HUES48 (cell line): ENCODE results near the gene RASGRF2.

Experiments used
- H3K27ac ChIP-seq: one replicate; pipeline ENCODE4 v1.7.0; 2013; ENCODE audit warnings: low read depth, low read length, inconsistent platforms
- H3K27me3 ChIP-seq: 2 replicates; pipeline ENCODE4 v1.6.1; 2013; ENCODE audit warnings: mild to moderate bottlenecking, low read length; ENCODE audit not compliant: control insufficient read depth, insufficient read depth
- H3K36me3 ChIP-seq: 2 replicates; pipeline ENCODE4 v1.6.1; 2013; ENCODE audit warnings: low read length; ENCODE audit not compliant: control insufficient read depth, insufficient read depth
- H3K4me1 ChIP-seq: 2 replicates; pipeline ENCODE4 v1.6.1; 2013; ENCODE audit warnings: mild to moderate bottlenecking, low read length; ENCODE audit not compliant: control insufficient read depth, insufficient read depth
- H3K4me3 ChIP-seq: 2 replicates; pipeline ENCODE4 v1.5.1; 2013; ENCODE audit warnings: mild to moderate bottlenecking, low read depth, low read length
- H3K9ac ChIP-seq: 2 replicates; pipeline ENCODE4 v1.6.1; 2013; ENCODE audit warnings: mild to moderate bottlenecking, low read depth, low read length, moderate library complexity
- H3K9me3 ChIP-seq: 2 replicates; pipeline ENCODE4 v1.6.1; 2013; ENCODE audit warnings: low read length; ENCODE audit not compliant: control insufficient read depth, insufficient read depth

RASGRF2 gene

DNA sequence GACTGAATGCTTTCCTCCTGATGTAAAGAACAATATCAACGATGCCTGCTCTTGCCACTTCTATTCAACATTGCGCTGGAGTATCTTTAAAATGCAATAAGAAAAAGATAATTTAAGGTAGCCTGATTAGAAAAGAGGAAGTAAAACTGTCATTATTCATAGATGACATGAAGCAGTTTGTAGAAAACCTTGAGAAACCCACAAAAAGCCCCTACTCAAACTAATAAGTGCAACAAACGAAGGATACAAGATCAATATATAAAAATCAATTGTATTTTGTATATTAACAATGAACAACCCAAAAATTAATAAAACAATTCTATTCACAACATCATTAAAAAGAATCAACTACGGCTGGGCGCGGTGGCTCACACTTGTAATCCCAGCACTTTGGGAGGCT, 196.6 kb downstream of the RASGRF2 start:
- Histone ChIP-seq H3K36me3 (no peaks in the 10 kb centered on the region), H3K4me3 (no peak overlapping the region), H3K9me3 (no peaks in the 10 kb centered on the region), H3K27ac (no peak overlapping the region), H3K9ac (no peak overlapping the region), H3K27me3 (no peaks in the 10 kb centered on the region), H3K4me1 (no peaks in the 10 kb centered on the region)

DNA sequence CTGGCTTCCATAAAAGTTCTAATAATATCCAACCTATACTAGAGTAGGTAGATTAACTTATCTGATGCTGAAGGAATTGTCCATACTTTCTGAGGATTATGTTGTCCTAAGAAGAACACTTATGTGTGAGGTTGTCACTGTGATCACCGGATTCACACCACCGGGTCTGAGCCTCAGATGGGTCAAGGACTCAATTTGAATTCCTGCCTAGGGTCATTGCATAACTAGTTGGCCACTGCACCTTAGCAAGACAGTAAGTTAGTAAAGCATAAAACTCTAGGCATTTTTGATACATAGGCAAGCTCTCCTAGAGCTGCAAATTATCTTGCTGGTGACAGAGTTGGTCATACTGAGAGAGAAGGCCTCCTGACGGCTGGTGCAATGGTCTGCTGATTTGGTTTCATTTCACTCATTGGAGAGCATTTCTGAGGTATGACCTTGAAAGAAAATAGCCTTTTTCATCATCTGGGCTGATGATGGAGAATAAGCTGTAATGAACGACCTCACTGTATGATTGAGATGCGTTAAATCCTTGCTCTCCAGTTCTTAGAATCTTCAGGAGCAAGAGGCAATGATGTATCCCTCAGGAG, 200.9 kb downstream of the RASGRF2 start:
- Histone ChIP-seq H3K4me1 (0 out of 2 replicates have a peak, but pooled peaks cover 5% of the 10 kb centered on the region), H3K27me3 (no peaks in the 10 kb centered on the region), H3K27ac (no peak overlapping the region), H3K4me3 (no peak overlapping the region), H3K9me3 (no peaks in the 10 kb centered on the region), H3K9ac (no peak overlapping the region), H3K36me3 (no peaks in the 10 kb centered on the region)

DNA sequence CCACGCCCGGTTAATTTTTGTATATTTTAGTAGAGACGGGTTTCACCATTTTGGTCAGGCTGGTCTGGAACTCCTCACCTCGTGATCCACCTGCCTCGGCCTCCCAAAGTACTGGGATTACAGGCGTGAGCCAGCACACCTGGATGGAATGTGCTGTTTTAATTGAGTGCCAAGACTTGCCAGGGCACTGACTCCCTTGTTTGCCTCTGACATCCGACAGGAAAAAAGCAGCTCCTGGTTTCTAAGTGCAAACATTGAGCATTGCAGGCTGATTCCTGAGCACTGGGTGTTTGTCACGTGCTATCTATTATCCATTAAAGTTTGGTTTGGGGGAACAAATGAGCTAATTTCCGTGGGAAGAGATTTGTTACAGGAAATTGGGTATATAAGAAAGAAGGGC, 202.3 kb downstream of the RASGRF2 start:
- H3K9me3 ChIP-seq, result no peaks in the 10 kb centered on the region
- H3K9ac ChIP-seq, result no peak overlapping the region
- no peak overlapping the region for H3K27ac ChIP-seq
- 0 out of 2 replicates have a peak, but pooled peaks cover 5% of the 10 kb centered on the region for H3K4me1 ChIP-seq
- H3K27me3 ChIP-seq, result no peaks in the 10 kb centered on the region
- H3K36me3 ChIP-seq, result no peaks in the 10 kb centered on the region
- no peak overlapping the region for H3K4me3 ChIP-seq

DNA sequence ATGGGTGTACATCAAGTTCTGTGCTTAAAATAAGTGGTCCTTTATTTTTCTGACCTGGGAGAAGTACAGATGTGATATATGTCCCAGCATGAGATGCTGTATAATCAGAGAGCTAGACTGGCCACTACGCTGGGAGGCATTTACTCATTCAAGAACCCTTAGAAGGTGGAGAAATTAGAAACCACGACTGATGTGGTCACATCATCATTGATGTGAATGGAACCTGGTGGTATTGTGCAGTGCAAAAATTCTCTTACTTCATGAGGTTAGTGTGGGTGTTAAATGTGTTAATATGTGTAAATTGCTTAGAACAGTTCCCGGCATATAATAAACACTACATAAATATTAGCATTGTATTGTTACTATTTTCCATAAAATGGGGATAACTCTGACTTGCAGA, 203.5 kb downstream of the RASGRF2 start:
- H3K9ac ChIP-seq, result no peak overlapping the region
- H3K4me3 ChIP-seq, result no peak overlapping the region
- H3K4me1 ChIP-seq, result 0 out of 2 replicates have a peak, but pooled peaks cover 5% of the 10 kb centered on the region
- H3K36me3 ChIP-seq, result no peaks in the 10 kb centered on the region
- no peaks in the 10 kb centered on the region for H3K9me3 ChIP-seq
- H3K27me3 ChIP-seq, result no peaks in the 10 kb centered on the region
- no peak overlapping the region for H3K27ac ChIP-seq

DNA sequence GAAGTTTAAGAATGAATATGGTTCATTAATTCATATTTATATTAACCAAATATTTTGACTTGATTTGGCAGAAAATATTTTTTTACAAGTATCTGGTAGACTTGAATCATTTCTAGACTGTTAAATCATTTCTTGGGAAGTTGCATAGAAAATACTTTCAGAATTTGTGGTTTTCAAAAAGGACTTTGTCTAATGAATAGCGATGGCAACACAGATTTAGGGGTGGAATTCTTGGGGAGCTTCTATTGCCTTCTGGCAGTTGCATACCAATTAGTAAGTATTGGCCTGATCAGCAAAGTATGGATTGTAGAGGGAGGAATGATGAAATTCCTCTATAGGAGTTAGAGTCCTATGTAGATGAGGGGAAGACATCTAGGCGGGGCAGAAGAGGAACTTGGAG, 204.3 kb downstream of the RASGRF2 start:
- Histone ChIP-seq H3K27ac (no peak overlapping the region), H3K9ac (no peak overlapping the region), H3K4me1 (0 out of 2 replicates have a peak, but pooled peaks cover 5% of the 10 kb centered on the region), H3K36me3 (no peaks in the 10 kb centered on the region), H3K4me3 (no peak overlapping the region), H3K9me3 (no peaks in the 10 kb centered on the region), H3K27me3 (no peaks in the 10 kb centered on the region)

DNA sequence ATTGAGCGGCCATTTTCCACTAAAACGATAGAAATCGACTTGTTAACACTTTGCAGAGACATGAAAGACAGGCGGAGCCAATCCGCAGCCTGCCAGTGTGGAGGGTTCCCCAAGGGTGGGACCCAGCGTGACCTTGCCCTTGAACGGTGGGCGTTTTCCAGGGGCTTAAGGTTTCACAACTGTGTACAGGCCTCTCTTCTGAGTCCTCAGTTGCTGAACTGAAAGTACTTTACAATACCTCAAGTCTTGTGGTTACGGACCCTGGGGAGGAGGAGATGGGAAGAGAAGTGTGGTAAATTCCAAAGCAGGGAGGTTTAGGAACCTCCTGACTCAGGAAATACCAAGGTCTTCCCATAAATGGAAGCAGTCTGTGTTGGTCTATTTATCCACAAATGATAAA, 204.8 kb downstream of the RASGRF2 start:
- no peak overlapping the region for H3K4me3 ChIP-seq
- H3K36me3 ChIP-seq, result no peaks in the 10 kb centered on the region
- H3K9ac ChIP-seq, result no peak overlapping the region
- 0 out of 2 replicates have a peak, but pooled peaks cover 5% of the 10 kb centered on the region for H3K4me1 ChIP-seq
- no peaks in the 10 kb centered on the region for H3K27me3 ChIP-seq
- no peaks in the 10 kb centered on the region for H3K9me3 ChIP-seq
- H3K27ac ChIP-seq, result no peak overlapping the region

DNA sequence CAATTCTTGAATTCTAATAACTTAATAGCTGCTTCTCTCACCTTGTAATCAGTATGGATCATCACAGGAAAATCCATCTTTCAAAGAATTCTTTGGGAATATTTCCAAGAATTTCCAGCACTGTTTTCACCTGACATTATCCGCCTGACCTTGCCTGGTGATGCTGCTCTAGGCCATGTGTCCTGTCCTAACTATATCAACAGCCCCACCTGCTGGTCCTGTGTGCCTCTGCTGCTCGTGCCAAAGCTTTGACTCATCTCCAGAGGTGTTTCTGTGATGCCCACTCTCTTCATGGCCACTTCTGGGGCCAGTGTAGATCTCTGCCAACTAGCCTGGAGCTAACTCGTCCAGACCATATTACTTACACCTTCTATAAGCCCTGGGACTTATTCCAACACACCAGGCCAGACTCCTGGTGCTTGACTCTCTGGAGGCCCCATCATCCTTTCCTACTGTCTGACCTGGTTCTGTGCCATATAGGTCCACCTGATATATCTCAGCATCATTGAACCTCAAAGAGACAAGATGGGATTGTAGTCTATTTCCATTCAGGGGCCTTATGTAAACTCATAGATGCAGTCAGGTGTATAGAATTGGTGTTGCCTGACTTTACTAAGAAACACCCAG, 205.4 kb downstream of the RASGRF2 start:
- Histone ChIP-seq H3K9ac (no peak overlapping the region), H3K4me3 (no peak overlapping the region), H3K4me1 (0 out of 2 replicates have a peak, but pooled peaks cover 5% of the 10 kb centered on the region), H3K36me3 (no peaks in the 10 kb centered on the region), H3K9me3 (no peaks in the 10 kb centered on the region), H3K27me3 (no peaks in the 10 kb centered on the region), H3K27ac (no peak overlapping the region)

DNA sequence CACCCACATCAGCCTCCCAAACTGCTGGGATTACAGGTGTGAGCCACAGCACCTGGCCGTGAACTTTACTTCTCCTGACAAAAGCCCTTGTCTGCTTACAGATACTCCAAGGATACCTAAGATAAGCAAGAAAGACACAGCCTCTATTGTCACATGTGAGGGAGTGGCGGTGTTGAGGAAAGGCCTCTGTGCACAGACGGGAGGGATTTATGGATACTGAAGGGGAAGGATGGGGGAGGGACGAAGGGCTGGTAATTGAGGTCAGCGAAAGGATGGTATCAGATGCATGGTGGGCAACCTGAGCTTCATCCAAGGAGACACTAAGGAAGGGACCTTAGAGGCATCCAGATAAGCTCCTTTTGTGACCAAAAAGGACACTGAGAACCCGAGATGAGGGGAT, 206.3 kb downstream of the RASGRF2 start:
- Histone ChIP-seq H3K9ac (no peak overlapping the region), H3K4me3 (no peak overlapping the region), H3K4me1 (0 out of 2 replicates have a peak, but pooled peaks cover 5% of the 10 kb centered on the region)

DNA sequence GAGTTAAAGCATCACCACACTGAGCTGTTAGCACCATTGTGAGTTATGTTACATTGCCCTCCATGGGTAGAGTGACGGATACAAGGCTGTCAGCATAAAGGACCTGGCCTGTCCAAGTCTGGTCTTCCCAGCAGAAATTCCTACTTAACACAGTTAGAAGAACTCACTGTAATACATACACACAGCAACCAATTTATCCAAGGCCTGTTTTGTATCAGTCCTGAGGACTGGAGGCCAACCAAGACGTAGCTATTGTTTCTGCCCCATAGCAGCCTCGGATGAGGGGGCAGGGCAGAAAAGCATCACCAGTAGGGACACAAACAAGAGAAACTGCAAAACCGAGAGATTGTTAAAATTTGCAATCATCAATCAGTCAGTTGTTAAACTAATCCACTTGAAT, 206.9 kb downstream of the RASGRF2 start:
- no peak overlapping the region for H3K27ac ChIP-seq
- H3K36me3 ChIP-seq, result no peaks in the 10 kb centered on the region
- H3K9ac ChIP-seq, result no peak overlapping the region
- 0 out of 2 replicates have a peak, but pooled peaks cover 5% of the 10 kb centered on the region for H3K4me1 ChIP-seq
- no peak overlapping the region for H3K4me3 ChIP-seq
- no peaks in the 10 kb centered on the region for H3K9me3 ChIP-seq
- no peaks in the 10 kb centered on the region for H3K27me3 ChIP-seq

More for the DNA sequence above, 206.3 kb downstream of the RASGRF2 start:
- H3K9me3 ChIP-seq, result no peaks in the 10 kb centered on the region
- no peaks in the 10 kb centered on the region for H3K36me3 ChIP-seq
- no peaks in the 10 kb centered on the region for H3K27me3 ChIP-seq
- H3K27ac ChIP-seq, result no peak overlapping the region

DNA sequence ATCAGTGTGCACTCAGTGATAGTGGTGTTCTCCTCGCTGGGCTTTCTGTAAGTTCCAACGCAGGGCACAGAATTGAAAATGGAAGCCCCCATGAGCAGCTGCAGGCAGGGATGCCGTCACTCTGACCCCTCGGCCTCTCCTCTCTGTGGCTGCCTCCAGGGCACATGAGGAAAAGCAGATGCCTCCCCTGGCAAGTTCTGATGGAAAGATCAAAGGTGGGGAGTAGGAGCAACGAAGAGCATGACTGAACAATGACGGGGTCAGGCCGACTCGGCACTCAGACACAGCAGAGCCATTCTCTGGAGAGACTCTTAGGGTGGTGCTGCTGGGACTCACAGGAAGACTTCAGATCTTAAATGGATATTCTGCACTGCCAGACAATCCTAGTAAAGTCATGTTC, 207.4 kb downstream of the RASGRF2 start:
- Histone ChIP-seq H3K36me3 (no peaks in the 10 kb centered on the region), H3K27ac (no peak overlapping the region), H3K4me1 (0 out of 2 replicates have a peak, but pooled peaks cover 5% of the 10 kb centered on the region), H3K27me3 (no peaks in the 10 kb centered on the region), H3K9ac (no peak overlapping the region), H3K9me3 (no peaks in the 10 kb centered on the region), H3K4me3 (no peak overlapping the region)

DNA sequence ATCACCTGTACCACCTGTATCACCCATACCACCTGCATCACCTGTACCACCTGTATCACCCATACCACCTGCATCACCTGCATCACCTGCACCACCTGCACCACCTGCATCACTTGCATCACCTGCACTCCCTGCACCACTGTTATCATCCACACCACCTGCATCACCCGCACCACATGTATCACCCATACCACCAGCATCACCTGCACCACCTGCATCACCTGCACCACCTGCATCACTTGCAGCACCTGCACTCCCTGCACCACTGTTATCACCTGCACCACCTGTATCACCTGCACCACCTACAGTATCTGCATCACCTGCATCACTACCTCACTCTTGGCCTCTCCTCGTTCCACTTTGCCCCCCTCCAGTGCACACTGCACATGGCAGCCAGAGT, 209.8 kb downstream of the RASGRF2 start:
- no peak overlapping the region for H3K4me3 ChIP-seq
- H3K9me3 ChIP-seq, result no peaks in the 10 kb centered on the region
- H3K27ac ChIP-seq, result no peak overlapping the region
- no peak overlapping the region for H3K9ac ChIP-seq
- 0 out of 2 replicates have a peak, but pooled peaks cover 3% of the 10 kb centered on the region for H3K4me1 ChIP-seq
- no peaks in the 10 kb centered on the region for H3K27me3 ChIP-seq
- no peaks in the 10 kb centered on the region for H3K36me3 ChIP-seq
